ENCODE measurements around the gene ZNF274.

GRCh38 chr19:58182577-58182988 is 278 bp upstream of the ZNF274 start:
- no peak for TF ChIP-seq CTCF (IDR thresholded peaks at IDR 0.05)
- no peak for TF ChIP-seq EZH2 (IDR thresholded peaks at IDR 0.05; ENCODE audit: borderline replicate concordance, insufficient read depth, low read depth, low read length, poor library complexity, severe bottlenecking)

Measured in B cell (primary cell).